ENCODE results near the gene MKS1. TPM values are rescaled to one million over a fixed set of nuclear protein-coding genes. Genes with fewer than 3 reads are reported as not detected.

Gene MKS1
- total RNA-seq, 2 experiments from 2014 or later, result 4.6 to 6.4 TPM

GRCh38 chr17:58254803-58255202, 35.7 kb upstream of the MKS1 start:
- intact Hi-C loops (cut with DNase I, micrococcal nuclease), result no loop called here
- Histone ChIP-seq H3K27me3 (ENCODE audit: control insufficient read depth in 1 of 2, insufficient read depth in 2 of 2, low read length in 2 of 2) (no peaks in the 10 kb centered on the region), H3K4me1 (ENCODE audit: insufficient read depth, low read length) (peaks cover 3% of the 10 kb centered on the region), H3K4me3 (ENCODE audit: low read length) (no peak overlapping the region), H3K36me3 (ENCODE audit: insufficient read depth, low read length) (no peaks in the 10 kb centered on the region), H3K27ac (ENCODE audit: low read depth in 1 of 2, low read length in 2 of 2) (no peak overlapping the region), H3K9me3 (ENCODE audit: control insufficient read depth in 1 of 2, insufficient read depth in 1 of 2, low read length in 2 of 2) (no peaks in the 10 kb centered on the region)
- Mint-ChIP-seq H3K4me3 (no peak overlapping the region), H3K4me1 (ENCODE audit: low read depth) (peaks cover 6% of the 10 kb centered on the region), H3K36me3 (ENCODE audit: low read depth) (no peaks in the 10 kb centered on the region), H3K27ac (no peak overlapping the region), H3K27me3 (peaks cover 36% of the 10 kb centered on the region), H3K9me3 (no peaks in the 10 kb centered on the region)
- POLR2A ChIA-PET, result no interaction called here
- TF ChIP-seq CTCF (IDR thresholded peaks at IDR 0.05), result no peak
- DNase-seq (no peak), ATAC-seq (ENCODE audit: poor library complexity) (no peak)
- CTCF ChIA-PET, result no interaction called here

GRCh38 chr17:58253082-58253481, 34.0 kb upstream of the MKS1 start:
- Histone ChIP-seq H3K4me1 (ENCODE audit: insufficient read depth, low read length) (peaks cover 13% of the 10 kb centered on the region), H3K36me3 (ENCODE audit: insufficient read depth, low read length) (no peaks in the 10 kb centered on the region), H3K27ac (ENCODE audit: low read depth in 1 of 2, low read length in 2 of 2) (no peak overlapping the region), H3K27me3 (ENCODE audit: control insufficient read depth in 1 of 2, insufficient read depth in 2 of 2, low read length in 2 of 2) (peaks cover 5 to 8% of the 10 kb centered on the region in 2 experiments), H3K9me3 (ENCODE audit: control insufficient read depth in 1 of 2, insufficient read depth in 1 of 2, low read length in 2 of 2) (no peaks in the 10 kb centered on the region), H3K4me3 (ENCODE audit: low read length) (no peak overlapping the region)
- H3K4me3 Mint-ChIP-seq, result no peak overlapping the region
- POLR2A ChIA-PET, result no interaction called here
- CTCF ChIA-PET, result no interaction called here
- H3K9me3 Mint-ChIP-seq, result no peaks in the 10 kb centered on the region
- H3K36me3 Mint-ChIP-seq (ENCODE audit: low read depth), result no peaks in the 10 kb centered on the region
- peaks cover 6% of the 10 kb centered on the region for H3K4me1 Mint-ChIP-seq (ENCODE audit: low read depth)
- H3K27me3 Mint-ChIP-seq, result peaks cover 30% of the 10 kb centered on the region
- intact Hi-C loops (cut with DNase I, micrococcal nuclease), result no loop called here
- DNase-seq (no peak), ATAC-seq (ENCODE audit: poor library complexity) (no peak)
- H3K27ac Mint-ChIP-seq, result no peak overlapping the region
- TF ChIP-seq CTCF (IDR thresholded peaks at IDR 0.05), result no peak

GRCh38 chr17:58252141-58252540, 33.1 kb upstream of the MKS1 start:
- POLR2A ChIA-PET, result no interaction called here
- Histone ChIP-seq H3K9me3 (ENCODE audit: control insufficient read depth in 1 of 2, insufficient read depth in 1 of 2, low read length in 2 of 2) (no peaks in the 10 kb centered on the region), H3K27me3 (ENCODE audit: control insufficient read depth in 1 of 2, insufficient read depth in 2 of 2, low read length in 2 of 2) (peaks cover 5 to 8% of the 10 kb centered on the region in 2 experiments), H3K27ac (ENCODE audit: low read depth in 1 of 2, low read length in 2 of 2) (no peak overlapping the region), H3K4me3 (ENCODE audit: low read length) (no peak overlapping the region), H3K4me1 (ENCODE audit: insufficient read depth, low read length) (peaks cover 18% of the 10 kb centered on the region), H3K36me3 (ENCODE audit: insufficient read depth, low read length) (no peaks in the 10 kb centered on the region)
- DNase-seq (no peak), ATAC-seq (ENCODE audit: poor library complexity) (no peak)
- Mint-ChIP-seq H3K4me1 (ENCODE audit: low read depth) (peaks cover 11% of the 10 kb centered on the region), H3K27me3 (peaks cover 29% of the 10 kb centered on the region), H3K36me3 (ENCODE audit: low read depth) (no peaks in the 10 kb centered on the region), H3K27ac (no peak overlapping the region), H3K4me3 (no peak overlapping the region), H3K9me3 (no peaks in the 10 kb centered on the region)
- TF ChIP-seq CTCF (IDR thresholded peaks at IDR 0.05), result no peak
- intact Hi-C loops (cut with DNase I, micrococcal nuclease), result no loop called here
- CTCF ChIA-PET, result no interaction called here
